Kidney (tissue), 14 donors: Measurements from ENCODE around the gene PSMB8. TPM values are rescaled to one million over a fixed set of nuclear protein-coding genes. Genes with fewer than 3 reads are reported as not detected.

Source experiments
- DNase-seq, 5 donors: peaks; one replicate each; pipeline ENCODE4 v3.0.0-alpha.2; 2013 to 2020
- FAIRE-seq: peaks from 2 replicates; lab custom pipeline; 2012; peaks lifted over from hg19 to GRCh38; lab: Jason Lieb, UNC
- H3K27ac ChIP-seq, 2 donors: one replicate each; pipeline ENCODE4 v1.7.0; 2013; ENCODE audit warnings: low read depth in 2 of 2, low read length in 2 of 2, inconsistent platforms in 1 of 2
- H3K27me3 ChIP-seq: one replicate; pipeline ENCODE4 v1.7.1; 2013; ENCODE audit warnings: low read length, inconsistent platforms; ENCODE audit not compliant: control insufficient read depth, insufficient read depth
- H3K36me3 ChIP-seq, 3 donors: one replicate each; pipeline versions ENCODE4 v1.7.0 to v1.7.1; 2013; ENCODE audit warnings: low read length in 3 of 3, control low read depth in 1 of 3, inconsistent platforms in 1 of 3; ENCODE audit not compliant: insufficient read depth in 3 of 3, control insufficient read depth in 2 of 3
- H3K4me1 ChIP-seq, 3 donors: one replicate each; pipeline versions ENCODE4 v1.7.0 to v1.7.1; 2013; ENCODE audit warnings: low read length in 3 of 3, inconsistent platforms in 1 of 3, low read depth in 1 of 3; ENCODE audit not compliant: control insufficient read depth in 2 of 3, insufficient read depth in 2 of 3
- H3K4me3 ChIP-seq, 3 donors: one replicate each; pipeline versions ENCODE4 v1.7.0 to v1.8.1; 2013; ENCODE audit warnings: low read length in 3 of 3, control low read depth in 1 of 3, inconsistent platforms in 1 of 3
- H3K9ac ChIP-seq, 3 donors: one replicate each; pipeline versions ENCODE4 v1.7.0 to v1.7.1; 2013; ENCODE audit warnings: low read length in 3 of 3, control low read depth in 1 of 3, inconsistent platforms in 1 of 3
- H3K9me3 ChIP-seq, 3 donors: one replicate each; pipeline versions ENCODE4 v1.7.0 to v1.7.1; 2013; ENCODE audit warnings: low read length in 3 of 3, control low read depth in 1 of 3, inconsistent platforms in 1 of 3; ENCODE audit not compliant: control insufficient read depth in 2 of 3, insufficient read depth in 1 of 3
- CTCF ChIP-seq: IDR thresholded peaks from 3 replicates; pipeline ENCODE4 v1.5.1; 2012; ENCODE audit warnings: mild to moderate bottlenecking, moderate library complexity, borderline replicate concordance; ENCODE audit not compliant: insufficient read depth; ENCODE audit errors: extremely low read depth
- intact Hi-C: fragments of 100-400 bp; cut with DNase I; formaldehyde crosslinking; loops from one replicate; pipeline ENCODE4 v1.11.1; 2022
- polyA plus RNA-seq: library from polyadenylated mRNA; stranded (reverse); fragments of 350-450 nt; fragmentation: Illumina TruSeq; extraction: RNeasy Lipid Tissue Mini Kit (QIAGEN cat#74804); gene quantifications from one replicate; pipeline ENCODE4 v1.2.3, GENCODE V29; 2014; ENCODE audit warnings: low read depth, low replicate concordance; ENCODE audit not compliant: insufficient read depth
- total RNA-seq: library from RNA; stranded (reverse); fragmentation: NEBNext Ultra II Directional; extraction: Animal tissue kit (Norgen Biotek cat#: 25700); gene quantifications from one replicate; pipeline ENCODE4 v1.2.1, GENCODE V29; 2021
- donor health status: control.
- donor health status: control.
- donor health status: control.
- donor health status: control.
- donor health status: control.
- donor health status: DM: yes; HTN: yes; CAD: no.
- donor health status: Normal renal cell carcinoma (clear cell type).

PSMB8 gene
- total and polyA plus RNA-seq, 2 donors from 2014 or later = 79.6 to 90.6 TPM

DNA sequence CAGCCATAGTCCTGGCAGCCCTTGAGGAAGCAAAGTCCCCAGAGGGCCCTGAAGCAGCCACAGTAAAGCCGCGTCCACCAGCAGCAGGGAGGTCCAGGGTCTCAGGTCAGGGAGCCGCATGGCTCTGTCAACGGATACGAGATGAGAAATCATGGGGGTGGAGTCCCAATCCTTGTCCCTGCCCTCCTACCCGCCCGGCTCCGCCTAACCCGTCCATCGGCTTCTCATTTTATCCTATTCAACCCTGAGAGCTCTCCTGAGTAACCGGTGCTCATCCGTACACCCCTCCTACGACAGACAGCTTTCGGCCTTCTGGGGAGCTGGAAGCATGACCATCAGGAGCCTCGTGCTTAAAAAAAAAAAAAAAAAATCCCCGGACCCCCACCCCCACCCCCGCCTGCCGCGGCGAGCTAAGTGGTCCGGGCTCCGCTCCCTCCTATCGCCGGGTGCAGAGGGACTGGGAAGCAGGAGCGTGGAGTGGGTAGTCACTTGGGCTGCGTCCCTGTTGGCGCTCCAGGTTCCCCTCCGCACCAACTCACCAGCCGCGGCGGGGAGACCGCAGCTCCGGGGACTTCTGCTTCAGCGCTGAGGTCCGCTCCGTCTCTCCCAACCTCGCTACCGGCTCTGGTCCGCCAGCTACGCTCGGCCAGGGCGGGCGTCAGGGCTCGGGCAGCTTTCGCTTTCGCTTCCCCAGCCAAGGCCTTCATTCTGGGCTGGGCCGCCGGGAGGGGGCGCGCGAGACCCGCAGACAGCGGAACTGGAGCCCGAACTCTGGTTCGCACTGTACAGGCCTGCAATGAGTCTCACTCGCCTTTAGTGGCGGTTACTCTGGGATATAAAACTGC is 5.5 kb downstream of the PSMB8 start, which contains the start of gene TAP2:
Gene TAP2 (minus strand): TSS at position 626 of the 845 bp plus-strand sequence. CDS start 506 bp downstream, at position 120.
- FAIRE-seq = no peak
- peaks cover 0 to 17% (median 0%) of the 10 kb centered on the region in 3 donors for H3K36me3 ChIP-seq
- peak within 1 kb of the TSS; percentile 93 to 94 for H3K27ac ChIP-seq
- H3K9ac ChIP-seq = peak within 1 kb of the TSS; percentile 28 to 72 (median 67)
- DNase-seq = peak; percentile 96 to 98 (median 97)
- H3K4me3 ChIP-seq = peak within 1 kb of the TSS; percentile 43 to 73 (median 63)
- H3K9me3 ChIP-seq = no peaks in the 10 kb centered on the region
- TF ChIP-seq CTCF = peak; percentile 95
- peaks cover 0 to 15% (median 0%) of the 10 kb centered on the region in 3 donors for H3K4me1 ChIP-seq
- no peaks in the 10 kb centered on the region for H3K27me3 ChIP-seq
- intact Hi-C loops = no loop called here

DNA sequence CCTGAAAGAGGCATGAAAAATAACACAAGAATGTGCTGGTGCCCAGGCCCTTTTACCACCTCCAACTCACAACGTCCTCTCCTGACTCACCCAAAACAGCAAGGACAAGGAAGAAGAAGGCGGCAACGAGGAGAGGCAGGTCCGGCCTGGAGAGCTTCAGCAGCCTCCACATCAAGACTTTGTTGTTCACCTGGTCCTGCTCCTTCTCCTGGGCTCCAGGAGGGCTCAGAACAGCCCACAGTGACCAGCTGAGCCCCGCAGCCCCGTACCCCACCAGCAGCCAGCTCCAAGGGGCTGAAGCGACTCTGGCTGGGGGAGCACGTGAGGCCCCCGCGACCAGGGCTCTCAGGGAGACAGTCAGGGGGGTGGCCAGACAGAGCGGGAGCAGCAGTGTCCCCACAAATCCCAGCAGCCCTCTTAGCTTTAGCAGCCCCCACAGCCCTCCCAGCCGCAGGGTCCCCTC is 6.2 kb downstream of the PSMB8 start:
- no peak for DNase-seq
- Histone ChIP-seq H3K27ac (peak overlapping the region; percentile 93 to 94), H3K36me3 (peaks cover 0 to 17% (median 0%) of the 10 kb centered on the region in 3 donors), H3K9ac (peak overlapping the region in 1 of 3 donors; percentile 67), H3K27me3 (no peaks in the 10 kb centered on the region), H3K4me3 (peak overlapping the region; percentile 43 to 73 (median 63)), H3K4me1 (peaks cover 0 to 12% (median 0%) of the 10 kb centered on the region in 3 donors), H3K9me3 (no peaks in the 10 kb centered on the region)
- FAIRE-seq = no peak
- intact Hi-C loops = no loop called here
- TF ChIP-seq CTCF = no peak

GRCh38 chr6:32836873-32837272 is 7.0 kb downstream of the PSMB8 start:
- Histone ChIP-seq H3K4me3 (no peak overlapping the region), H3K9me3 (no peaks in the 10 kb centered on the region), H3K4me1 (peaks cover 0 to 6% (median 0%) of the 10 kb centered on the region in 3 donors), H3K27ac (no peak overlapping the region), H3K36me3 (peaks cover 0 to 15% (median 0%) of the 10 kb centered on the region in 3 donors), H3K9ac (no peak overlapping the region), H3K27me3 (no peaks in the 10 kb centered on the region)
- TF ChIP-seq CTCF = no peak
- intact Hi-C loops = no loop called here
- FAIRE-seq (no peak), DNase-seq (no peak)
